GM12891 (cell line): ENCODE results near the gene TMC2.

ENCODE experiments used
- PAX5 ChIP-seq: IDR thresholded peaks from 2 replicates; pipeline ENCODE4 v1.6.1; 2011; ENCODE audit warnings: low read length, moderate library complexity, mild to moderate bottlenecking; ENCODE audit not compliant: insufficient read depth, severe bottlenecking
- POLR2A ChIP-seq: IDR thresholded peaks from 2 replicates; pipeline ENCODE4 v1.6.1; 2011; ENCODE audit warnings: low read depth, low read length, control low read depth
- POLR2AphosphoS5 ChIP-seq: IDR thresholded peaks from 2 replicates; pipeline ENCODE4 v1.6.1; 2011; ENCODE audit warnings: low read depth, low read length, control low read depth
- TAF1 ChIP-seq: IDR thresholded peaks from 2 replicates; pipeline ENCODE4 v1.6.1; 2011; ENCODE audit warnings: low read depth, low read length, control low read depth

DNA sequence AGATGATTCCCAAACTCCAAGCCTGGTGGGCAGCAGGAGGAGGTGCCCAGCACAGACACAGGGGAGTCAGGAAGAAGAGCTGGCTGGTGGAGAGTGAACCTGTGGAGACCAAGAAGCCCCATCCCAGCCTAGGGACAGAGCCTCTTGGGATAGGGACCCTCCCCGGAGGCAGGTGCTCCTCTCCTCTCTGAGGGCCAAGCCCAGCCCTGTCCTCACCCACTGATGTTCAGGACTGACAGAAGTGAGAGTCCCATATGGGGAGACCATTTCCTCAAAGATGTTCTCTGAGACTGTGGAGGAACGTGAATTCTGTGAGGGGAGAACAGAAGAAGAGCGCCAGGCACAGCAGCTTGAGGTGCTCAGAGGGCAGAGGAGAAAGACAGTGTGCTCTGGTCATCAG is 153.8 kb downstream of the TMC2 start:
- TF ChIP-seq POLR2AphosphoS5 (no peak), POLR2A (no peak), TAF1 (no peak), PAX5 (no peak)
